HG03175 (cell line): ENCODE results near the gene ZBTB7A.
"Not testable (repeated sequence)": the region's sequence is repeated elsewhere in the genome, so short reads cannot be mapped to it uniquely, and the experiment has no call there.

Source experiments
- ATAC-seq: cut with Tn5 transposase; IDR thresholded peaks from one replicate; pipeline ENCODE4 v1.9.1; 2021; ENCODE audit warnings: mild to moderate bottlenecking, moderate library complexity; ENCODE audit not compliant: unreplicated experiment

The ZBTB7A gene

DNA sequence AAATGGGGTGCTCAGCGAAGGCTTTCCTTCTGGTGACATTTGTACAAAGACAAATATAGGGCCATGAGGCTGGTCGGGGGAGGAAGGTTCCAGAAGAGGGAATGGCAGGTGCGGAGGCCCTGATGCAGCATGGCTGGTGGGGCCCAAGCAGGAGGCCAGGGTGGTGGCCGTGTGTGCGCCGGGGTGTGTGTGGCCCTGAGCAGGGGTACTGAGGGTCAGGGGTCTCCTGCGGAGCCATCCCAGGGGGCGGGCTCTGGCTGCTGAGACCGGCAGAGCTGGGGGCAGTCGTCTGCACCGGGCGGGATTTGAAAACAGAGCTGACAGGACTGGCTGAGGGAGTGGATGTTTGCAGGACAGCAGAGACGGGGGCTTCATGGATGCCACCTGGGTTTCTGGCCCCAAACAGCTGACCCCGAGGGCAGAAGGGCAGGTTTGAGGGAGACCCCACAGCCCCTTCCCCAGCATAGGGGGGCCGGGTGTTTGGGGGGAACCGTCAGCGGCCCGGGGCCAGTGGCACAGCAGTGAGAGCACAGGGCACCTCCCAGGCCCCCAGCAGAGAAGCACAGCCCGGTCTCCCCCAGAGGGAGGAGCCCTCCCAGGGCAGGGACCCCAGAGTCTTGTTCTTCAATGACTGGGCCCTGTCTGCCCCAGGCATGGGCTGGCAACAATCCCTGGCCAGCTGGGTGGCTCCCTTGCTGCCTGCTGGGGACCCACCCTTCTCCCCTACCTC is 47.8 kb downstream of the ZBTB7A start:
- no peak for ATAC-seq

DNA sequence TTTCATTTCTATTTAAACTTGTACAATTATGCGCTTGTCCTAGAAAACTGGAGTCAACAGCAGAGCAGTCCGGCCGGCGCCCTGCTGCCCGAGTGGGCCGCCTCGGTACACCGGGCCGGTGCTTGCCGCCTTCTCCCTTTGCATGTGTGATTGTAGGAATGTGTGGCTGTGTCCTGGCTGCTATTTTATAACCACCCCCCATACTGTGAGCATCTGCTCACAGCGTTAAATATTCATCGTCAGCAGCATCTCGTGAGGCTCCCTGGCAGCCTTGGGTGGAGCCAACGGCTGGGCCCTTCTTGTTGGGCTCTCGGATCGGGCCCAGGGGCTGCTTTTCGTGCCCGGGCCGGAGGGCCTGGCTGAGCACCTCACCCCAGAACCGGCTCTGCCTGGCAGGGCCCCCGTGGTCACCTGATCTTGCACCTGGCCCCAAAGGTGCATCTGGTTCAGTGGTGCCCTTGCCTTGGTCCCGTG is 48.5 kb downstream of the ZBTB7A start:
- no peak for ATAC-seq

DNA sequence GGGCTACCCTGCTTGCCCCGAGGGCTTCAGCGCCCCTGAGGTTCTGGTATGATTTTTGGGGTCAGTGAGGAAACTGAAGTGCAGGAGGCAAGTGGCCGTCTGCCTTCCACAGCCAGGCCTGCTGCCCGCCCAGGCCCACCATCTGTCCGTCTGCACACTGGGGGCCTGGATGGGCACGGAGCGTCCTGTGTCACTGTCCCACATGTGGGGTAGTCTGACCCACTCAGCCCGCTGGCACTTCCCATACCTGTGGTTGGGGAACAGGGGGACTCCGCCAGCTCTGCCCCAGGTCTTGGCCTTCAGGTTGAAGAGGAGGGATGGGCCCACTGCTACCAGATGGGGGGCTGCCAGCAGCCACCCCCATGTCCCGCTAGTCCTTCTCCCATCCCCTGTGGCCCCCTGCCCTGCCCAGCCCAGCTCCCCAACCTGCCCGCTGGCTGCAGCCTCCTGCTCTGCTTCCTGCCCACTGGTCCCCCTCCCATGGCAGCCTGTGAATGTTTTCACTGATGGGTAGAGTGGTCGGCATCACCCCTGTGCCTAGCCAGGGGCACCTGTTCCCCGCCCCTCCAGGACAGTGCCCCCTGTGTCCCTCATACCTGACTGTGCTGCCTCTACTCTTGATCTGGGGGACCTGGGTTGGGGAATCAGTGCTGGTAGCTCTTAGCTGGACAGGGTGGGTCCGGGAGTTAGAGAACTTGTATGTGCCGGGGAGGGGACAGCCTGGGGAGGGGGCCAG is 49.6 kb downstream of the ZBTB7A start:
- ATAC-seq = no peak

DNA sequence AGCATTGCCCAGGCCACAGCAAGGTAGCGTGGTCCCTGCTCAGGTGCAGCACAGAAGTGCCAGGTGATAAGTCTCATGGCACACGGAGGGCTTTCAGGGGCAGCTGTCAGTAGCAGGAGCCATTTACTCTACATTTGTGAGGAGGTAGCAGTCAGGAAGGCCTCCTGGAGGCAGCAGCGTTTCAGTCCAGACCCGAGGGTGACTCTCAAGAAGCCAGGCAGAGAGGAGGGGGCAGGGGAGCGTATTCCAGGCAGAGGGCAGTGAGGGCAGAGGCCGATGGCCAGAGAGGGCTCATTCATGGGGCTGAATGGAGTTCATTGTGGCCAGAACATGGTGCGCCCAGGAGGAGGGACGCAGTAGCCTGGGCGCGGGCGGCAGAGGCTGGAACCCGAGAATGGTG is 50.2 kb downstream of the ZBTB7A start:
- no peak for ATAC-seq

DNA sequence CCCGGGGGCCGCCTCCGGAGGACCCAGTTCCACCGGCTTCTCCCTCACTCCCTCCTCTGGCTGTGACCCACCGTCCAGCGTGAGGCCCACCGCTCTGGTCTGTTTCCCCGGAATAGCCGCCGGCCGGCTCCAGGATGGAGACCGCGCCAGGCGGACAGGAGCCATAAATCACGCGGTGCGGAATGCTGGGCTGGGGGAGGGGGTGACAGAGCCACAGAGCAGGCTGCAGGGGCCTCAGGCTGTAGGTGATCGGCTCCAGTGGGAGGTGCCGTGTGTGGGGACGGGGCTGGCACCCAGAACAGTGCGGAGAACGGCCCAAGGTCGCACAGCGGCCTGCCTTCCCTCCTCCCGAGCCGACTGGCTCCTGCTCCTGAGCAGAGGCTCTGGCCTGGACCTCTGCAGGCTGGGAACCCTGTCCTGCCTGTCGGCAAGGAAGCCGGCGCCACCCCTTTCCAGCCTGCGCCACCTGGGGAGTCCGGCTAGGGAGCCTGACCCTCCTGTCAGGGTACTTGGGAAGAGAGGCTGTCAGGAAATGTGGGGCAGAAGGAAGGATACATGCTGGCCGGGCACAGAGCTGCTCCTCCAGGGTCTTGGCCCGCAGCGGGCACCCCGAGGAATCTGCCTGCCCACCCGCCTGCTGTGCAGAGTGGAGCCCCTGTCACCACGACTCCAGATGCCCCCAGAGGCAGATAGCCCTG is 50.8 kb downstream of the ZBTB7A start:
- no peak for ATAC-seq

DNA sequence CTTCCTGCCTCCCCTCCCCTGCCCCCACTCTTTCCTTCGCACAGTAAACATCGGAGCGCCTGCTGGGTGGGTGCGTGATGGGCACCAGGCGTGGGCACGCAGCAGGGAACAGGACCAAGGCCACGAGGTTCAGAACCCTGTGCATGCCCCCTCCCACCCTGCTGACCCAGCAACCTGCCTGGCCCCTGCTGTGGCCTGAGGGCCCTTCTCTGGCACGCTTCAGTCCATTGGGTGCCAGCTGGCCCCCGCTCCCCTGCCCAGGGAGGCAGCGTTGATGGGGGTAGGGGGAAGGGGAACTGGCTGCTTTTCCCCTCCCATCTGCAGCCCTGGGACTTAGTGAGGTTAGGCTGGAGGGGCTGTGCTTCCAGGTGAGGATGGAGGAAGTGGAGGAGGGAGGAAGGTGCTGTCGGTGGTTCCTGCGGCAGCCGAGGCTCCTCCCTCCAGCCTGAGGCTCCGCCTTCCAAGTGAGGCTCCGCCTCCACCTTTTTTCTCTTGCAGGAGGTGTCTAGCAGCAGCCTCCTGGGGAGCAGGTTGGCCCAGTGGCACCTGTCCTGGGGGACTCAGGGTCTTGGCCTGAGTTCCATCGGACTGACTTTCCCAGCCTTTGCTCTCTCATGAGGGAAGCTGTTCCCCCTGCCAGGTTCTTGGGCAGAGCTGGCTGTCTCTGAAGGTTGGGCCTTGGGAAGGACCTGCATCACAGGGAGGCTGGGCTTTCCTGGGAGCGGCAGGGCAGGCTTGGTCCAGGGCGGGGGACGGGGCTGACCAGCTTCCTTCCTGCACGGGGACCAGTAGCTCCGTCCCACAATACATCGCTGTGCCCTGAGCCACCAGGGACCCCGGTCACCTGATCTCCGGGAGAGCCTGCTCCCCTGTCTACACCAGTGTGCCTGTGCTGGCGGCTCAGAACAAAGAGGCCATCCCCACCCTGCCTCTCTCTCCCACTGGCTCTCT is 51.9 kb downstream of the ZBTB7A start:
- no peak for ATAC-seq

DNA sequence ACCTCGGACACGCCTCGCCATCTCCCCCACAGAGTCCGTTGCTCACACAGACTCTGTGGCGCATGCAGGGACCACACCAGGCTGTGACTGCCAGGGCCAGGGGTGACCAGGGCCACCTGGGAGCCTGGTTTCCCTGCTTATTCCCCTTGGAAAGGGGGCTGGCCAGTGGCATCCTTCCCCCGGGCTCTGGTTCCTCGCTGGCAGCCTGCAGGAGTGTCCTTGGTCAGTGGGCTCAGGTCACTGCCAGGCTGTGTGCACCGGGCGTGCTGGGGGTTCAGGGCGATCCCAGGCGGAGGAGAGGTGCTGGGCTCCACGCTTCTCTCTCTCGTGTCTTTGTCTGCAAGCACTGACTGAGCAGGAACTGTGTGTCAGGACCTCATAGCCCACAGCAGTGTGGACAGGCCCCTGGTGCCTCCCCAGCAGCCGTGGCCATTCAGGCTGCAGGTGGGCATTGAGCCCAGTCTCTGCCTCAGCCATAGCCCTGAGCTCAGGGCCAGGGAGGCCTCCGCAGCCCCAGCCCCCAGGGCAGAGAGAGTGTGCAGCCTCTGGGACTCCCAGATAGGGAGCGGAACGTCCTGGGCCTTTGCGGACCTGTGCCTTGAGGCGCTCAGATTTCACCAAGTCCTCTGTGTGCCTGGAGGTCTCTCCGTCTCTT is 52.7 kb downstream of the ZBTB7A start:
- no peak for ATAC-seq

DNA sequence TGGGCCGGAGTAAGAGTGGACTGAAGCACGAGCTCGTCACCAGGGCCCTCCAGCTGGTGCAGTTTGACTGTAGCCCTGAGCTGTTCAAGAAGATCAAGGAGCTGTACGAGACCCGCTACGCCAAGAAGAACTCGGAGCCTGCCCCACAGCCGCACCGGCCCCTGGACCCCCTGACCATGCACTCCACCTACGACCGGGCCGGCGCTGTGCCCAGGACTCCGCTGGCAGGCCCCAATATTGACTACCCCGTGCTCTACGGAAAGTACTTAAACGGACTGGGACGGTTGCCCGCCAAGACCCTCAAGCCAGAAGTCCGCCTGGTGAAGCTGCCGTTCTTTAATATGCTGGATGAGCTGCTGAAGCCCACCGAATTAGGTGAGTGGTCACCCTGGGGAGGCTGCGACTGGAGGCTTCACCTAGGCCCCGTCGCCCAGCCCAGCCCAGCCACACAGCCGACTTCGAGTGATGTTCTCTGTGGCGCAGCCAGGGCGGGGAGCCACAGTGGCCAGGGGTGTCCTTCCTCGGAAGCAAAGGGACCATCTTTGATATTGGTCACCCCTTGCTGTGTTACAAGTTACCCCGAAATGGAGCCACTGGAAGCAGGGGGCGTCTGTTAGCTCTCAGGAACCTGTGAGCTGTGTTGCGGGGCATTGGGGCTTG is 53.6 kb downstream of the ZBTB7A start:
- ATAC-seq = no peak

DNA sequence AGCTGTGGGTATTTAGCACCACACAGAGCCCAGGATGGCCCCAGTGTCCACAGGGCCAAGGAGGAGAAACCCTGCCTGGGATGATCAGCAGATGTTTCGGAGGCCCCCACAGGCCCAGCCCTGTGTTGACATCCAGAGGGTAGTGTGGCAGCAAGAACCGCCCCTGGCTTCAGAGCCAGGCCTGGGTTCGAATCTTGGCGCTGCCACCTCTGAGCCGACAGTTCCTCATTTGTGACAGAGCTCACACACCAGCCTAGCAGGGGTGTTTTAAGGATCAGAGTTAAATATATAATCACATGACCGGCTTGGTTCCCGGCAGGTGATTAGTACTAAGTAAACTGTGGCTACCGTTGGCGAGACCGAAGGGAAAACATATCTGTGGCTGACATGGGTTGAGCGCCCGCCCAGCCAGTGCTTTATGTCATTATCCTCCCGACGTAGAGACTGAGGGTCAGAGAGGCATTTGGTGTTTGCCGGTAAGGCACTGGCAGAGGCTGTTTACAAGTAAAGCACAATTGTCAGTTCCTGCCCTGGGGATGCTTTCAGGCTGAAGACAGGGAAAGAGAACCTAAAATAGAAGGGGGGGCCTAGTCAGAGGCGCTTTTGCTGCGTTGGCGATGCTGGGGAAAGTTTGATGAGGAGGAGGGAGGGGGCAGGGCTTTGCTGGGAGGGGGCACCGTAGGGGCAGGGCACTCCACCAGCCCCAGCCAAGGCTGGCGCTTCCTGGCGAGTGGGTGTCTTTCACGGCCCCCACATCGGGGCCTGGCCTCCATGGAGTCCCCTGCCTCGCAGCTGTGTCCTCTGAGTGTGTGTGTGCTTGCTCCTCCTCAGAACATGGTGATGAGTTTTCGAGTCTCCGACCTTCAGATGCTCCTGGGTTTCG is 54.4 kb downstream of the ZBTB7A start:
- ATAC-seq = no peak

DNA sequence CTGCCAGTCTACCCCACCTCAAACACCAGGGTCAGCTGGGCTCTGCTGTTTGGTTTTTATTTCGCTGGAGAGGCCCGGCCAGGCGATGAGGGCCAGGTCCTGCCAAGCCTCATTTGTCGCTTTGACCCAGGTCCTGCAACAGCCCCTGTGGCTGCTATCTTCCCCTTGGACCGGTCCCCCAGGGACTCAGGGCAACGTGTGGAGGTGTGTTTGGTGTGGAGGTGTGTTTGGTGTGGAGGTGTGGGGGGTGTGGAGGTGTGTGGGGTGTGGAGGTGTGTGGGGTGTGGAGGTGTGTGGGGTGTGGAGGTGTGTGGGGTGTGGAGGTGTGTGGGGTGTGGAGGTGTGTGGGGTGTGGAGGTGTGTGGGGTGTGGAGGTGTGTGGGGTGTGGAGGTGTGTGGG is 55.3 kb downstream of the ZBTB7A start:
- not testable (repeated sequence) for ATAC-seq

DNA sequence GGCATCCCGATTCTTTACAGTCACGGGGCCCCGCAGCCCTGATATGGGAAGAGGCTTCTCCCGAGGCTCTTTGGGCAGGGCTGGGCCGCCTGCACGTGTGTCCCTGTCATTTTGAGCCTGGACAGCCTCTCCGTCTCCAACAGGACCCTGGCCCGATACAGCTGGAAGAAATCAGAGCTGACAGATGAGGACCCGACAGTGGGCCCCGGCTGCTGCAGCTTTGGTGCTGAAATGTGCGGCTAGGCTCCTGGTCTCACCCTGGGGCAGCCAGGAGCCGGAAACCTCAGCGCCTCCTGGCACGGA is 55.9 kb downstream of the ZBTB7A start:
- ATAC-seq = no peak

DNA sequence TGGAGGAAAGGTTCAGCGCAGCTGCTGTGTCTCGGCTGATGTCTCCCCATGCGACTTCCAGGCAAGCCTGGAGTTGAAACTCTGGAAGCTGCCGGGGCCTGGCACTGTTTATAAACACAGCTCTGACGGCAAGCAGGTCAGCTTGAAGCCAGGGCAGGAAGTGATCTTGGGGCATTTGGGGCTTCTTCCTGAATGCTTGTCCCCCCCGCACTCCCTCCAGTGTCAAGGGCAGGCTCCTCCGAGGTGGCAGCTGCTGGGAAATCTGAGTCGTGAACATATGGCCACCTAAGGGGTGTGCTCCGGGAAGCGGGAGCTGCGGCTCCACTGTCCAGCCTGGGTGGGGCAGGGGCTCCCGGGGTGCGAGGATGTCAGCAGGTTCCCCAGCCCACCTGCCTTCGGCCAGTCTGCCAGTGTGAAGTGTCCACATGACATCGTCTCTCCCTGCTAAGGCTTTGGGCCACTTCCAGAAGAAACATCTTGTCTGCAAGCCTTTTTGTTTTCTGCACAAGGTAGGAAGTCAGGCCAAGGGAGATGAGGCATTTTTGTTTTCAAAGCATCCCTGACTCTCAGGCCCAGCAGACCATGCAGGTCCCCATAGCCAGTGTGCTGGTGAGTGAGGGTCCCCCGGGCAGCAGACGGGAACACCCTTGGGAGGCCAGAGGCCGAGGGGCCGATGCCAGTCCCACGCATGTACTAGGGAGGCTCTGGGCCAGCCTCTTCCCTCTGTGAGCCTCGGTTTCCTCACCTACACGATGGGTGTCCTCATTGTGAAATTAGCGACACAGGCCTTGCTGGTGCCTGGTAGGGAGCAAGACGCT is 56.5 kb downstream of the ZBTB7A start:
- no peak for ATAC-seq

DNA sequence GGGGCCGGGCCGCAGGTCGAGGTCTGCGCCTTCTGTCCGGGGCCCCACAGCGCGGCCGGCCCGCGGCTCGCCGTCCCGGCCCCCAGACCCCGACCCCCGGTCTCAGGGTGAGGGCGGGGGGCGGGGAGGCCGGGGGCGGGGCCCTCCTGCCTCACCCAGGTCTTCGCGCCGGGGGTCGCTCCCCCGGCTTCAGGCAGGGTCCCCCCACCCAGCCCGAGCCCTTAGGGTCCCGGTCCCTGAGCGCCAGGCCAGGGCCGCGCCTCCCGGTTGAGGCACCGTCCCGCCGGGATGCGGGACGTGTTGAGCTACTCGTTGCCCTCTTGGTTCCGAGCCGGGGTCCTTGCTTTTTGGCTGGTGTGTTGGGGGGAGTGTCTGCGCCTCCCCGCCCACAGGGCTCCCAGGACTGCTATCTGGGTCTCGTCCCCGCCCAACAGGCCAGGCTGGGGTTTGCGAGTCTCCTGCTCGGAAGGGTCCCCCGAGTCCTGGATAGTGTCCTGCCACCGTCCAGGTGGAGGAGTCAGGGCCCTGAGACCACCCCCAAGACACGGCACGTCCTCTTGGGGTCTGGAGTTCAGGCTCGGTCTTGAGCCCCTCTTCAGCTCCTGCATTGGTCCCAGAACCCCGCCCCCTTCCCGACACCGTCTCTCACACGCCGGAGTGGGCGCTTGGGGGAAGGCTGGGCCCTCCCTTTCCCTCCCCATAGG is 58.7 kb downstream of the ZBTB7A start:
- no peak for ATAC-seq

DNA sequence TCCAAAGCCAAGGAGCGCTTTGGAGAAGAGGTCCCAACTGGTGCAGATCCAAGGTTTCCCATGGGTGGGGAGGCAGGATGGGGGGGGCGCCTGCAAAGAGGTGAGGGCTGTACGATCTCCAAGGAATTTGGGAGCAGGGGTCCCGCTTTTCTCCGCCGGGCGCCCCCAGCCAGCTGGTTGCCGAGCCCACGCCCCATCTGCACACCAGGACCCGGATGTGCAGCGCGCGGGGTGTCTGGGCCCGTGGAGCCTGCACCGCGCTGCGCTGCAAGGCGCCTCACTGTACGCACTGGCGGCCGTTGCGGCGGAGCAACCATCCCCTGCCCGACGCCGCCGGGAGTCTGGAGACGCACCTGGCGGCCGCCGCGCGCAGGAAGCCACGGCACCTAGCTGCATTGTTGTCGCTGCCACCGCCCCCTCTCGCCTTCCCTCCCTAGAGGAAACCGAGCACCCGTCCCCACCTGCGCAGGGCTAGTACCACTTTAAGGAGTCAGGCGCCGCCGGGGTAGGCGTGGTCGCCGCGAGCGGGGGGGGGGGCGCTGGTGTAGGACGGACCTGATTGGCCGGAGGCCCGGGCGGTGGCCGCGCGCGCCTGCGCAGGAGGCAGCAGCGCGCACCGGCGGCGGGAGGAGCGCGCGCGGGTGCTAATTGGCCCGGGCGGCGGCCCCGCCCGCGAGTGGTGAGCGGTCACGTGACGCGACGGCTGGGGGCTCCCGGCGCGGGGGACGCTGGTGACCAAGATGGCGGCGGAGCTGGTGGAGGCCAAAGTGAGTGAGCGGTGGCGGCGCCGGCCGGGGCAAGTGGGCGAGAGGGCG is 59.5 kb downstream of the ZBTB7A start, which contains the start of gene PIAS4:
TSS of gene PIAS4 (plus strand) at position 716 of the 815 bp plus-strand sequence. CDS start at position 741, 25 bp downstream.
- ATAC-seq = peak; percentile 83

DNA sequence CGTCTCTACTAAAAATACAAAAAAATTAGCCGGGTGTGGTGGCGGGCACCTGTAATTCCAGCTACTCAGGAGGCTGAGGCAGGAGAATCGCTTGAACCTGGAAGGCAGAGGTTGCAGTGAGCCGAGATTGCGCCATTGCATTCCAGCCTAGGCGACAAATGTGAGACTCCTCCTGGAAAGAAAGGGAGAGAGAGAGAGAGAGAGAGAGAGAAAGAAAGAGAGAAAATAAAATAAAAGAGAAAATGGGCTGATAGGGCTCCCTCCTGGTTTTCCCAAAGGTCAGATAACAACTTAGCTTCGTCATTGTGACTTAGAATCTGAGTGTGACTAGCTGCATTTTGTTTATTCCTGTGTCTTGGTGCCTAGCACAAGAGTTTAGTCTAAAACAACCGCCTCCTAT is 61.3 kb downstream of the ZBTB7A start:
- not testable (repeated sequence) for ATAC-seq

DNA sequence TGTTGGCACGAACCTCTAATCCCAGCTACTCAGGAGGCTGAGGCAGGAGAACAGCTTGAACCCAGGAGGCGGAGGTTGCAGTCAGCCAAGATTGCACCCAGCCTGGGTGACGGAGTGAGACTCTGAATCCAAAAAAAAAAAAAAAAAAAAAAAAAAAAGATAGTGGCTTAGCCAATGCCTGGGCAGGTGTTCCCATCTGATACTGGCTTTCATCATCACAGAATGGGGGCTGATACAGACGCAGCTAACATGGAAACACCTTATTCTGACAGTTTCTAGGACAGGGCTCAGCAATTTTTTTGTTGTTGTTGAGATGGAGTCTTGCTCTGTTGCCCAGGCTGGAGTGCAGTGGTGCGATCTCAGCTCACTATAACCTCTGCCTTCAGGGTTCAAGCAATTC is 65.9 kb downstream of the ZBTB7A start:
- not testable (repeated sequence) for ATAC-seq
